Parathyroid adenoma (tissue), 2 donors: Measurements from ENCODE around the gene ANK2.

ENCODE experiments used
- H2AFZ ChIP-seq: fragments of 300-600 bp; sonication (generic); one replicate; pipeline ENCODE4 v1.7.0; 2017; ENCODE audit warnings: antibody characterized with exemption, mild to moderate bottlenecking
- H3K27ac ChIP-seq: fragments of 300-600 bp; sonication (generic); one replicate; pipeline ENCODE4 v1.7.0; 2017
- H3K27me3 ChIP-seq: fragments of 300-600 bp; sonication (generic); one replicate; pipeline ENCODE4 v1.7.0; 2017; ENCODE audit warnings: low read length; ENCODE audit not compliant: control insufficient read depth, insufficient read depth
- H3K36me3 ChIP-seq: fragments of 300-600 bp; sonication (generic); one replicate; pipeline ENCODE4 v1.7.0; 2017; ENCODE audit warnings: low read length; ENCODE audit not compliant: control insufficient read depth, insufficient read depth
- H3K4me1 ChIP-seq: fragments of 300-600 bp; sonication (generic); one replicate; pipeline ENCODE4 v1.7.0; 2017; ENCODE audit warnings: control low read depth
- H3K4me2 ChIP-seq: fragments of 300-600 bp; sonication (generic); one replicate; pipeline ENCODE4 v1.7.0; 2017; ENCODE audit warnings: low read length
- H3K4me3 ChIP-seq: fragments of 300-600 bp; sonication (generic); one replicate; pipeline ENCODE4 v1.7.0; 2017; ENCODE audit warnings: low read depth, low read length
- H3K79me2 ChIP-seq: fragments of 300-600 bp; sonication (generic); one replicate; pipeline ENCODE4 v1.7.0; 2017; ENCODE audit warnings: control low read depth
- H3K9ac ChIP-seq: fragments of 300-600 bp; sonication (generic); one replicate; pipeline ENCODE4 v1.7.0; 2017; ENCODE audit warnings: mild to moderate bottlenecking
- H3K9me3 ChIP-seq: fragments of 300-600 bp; sonication (generic); one replicate; pipeline ENCODE4 v1.7.0; 2017; ENCODE audit warnings: low read length; ENCODE audit not compliant: control insufficient read depth
- TF ChIP-seq, protein P1 (sequence below): fragments of 300-600 bp; sonication (generic); IDR thresholded peaks from one replicate; pipeline ENCODE4 v1.7.0; 2017; ENCODE audit warnings: antibody characterized with exemption, mild to moderate bottlenecking
- donor health status: primary hyperparathyroidism.

Gene ANK2

DNA sequence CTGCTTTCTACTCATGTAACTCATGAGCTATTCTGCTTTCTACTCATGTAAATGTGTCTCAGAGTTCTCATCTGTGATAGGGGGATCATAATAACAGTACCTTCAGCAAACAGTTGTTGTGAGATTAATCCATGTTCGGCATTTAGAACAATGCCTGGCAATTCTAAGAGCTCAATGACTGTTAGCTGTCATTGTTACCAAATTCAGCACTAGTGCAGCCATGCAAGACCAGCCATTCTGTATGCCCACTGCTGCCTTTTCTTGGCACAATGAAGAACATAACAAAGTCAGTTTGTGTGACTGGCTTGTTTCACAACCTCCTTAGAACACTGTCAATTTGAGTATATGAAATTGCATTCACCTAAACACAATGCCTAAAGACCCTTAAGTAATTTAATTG is 163.2 kb downstream of the ANK2 start:
- no peak overlapping the region for H3K27ac ChIP-seq
- H3K36me3 ChIP-seq: no peaks in the 10 kb centered on the region
- H3K4me2 ChIP-seq: no peak overlapping the region
- H3K9ac ChIP-seq: no peak overlapping the region
- H3K27me3 ChIP-seq: no peaks in the 10 kb centered on the region
- no peak overlapping the region for H2AFZ ChIP-seq
- H3K9me3 ChIP-seq: no peaks in the 10 kb centered on the region
- no peaks in the 10 kb centered on the region for H3K4me1 ChIP-seq
- H3K79me2 ChIP-seq: no peaks in the 10 kb centered on the region
- no peak overlapping the region for H3K4me3 ChIP-seq
- TF ChIP-seq, protein P1, sequence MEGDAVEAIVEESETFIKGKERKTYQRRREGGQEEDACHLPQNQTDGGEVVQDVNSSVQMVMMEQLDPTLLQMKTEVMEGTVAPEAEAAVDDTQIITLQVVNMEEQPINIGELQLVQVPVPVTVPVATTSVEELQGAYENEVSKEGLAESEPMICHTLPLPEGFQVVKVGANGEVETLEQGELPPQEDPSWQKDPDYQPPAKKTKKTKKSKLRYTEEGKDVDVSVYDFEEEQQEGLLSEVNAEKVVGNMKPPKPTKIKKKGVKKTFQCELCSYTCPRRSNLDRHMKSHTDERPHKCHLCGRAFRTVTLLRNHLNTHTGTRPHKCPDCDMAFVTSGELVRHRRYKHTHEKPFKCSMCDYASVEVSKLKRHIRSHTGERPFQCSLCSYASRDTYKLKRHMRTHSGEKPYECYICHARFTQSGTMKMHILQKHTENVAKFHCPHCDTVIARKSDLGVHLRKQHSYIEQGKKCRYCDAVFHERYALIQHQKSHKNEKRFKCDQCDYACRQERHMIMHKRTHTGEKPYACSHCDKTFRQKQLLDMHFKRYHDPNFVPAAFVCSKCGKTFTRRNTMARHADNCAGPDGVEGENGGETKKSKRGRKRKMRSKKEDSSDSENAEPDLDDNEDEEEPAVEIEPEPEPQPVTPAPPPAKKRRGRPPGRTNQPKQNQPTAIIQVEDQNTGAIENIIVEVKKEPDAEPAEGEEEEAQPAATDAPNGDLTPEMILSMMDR: no peak

DNA sequence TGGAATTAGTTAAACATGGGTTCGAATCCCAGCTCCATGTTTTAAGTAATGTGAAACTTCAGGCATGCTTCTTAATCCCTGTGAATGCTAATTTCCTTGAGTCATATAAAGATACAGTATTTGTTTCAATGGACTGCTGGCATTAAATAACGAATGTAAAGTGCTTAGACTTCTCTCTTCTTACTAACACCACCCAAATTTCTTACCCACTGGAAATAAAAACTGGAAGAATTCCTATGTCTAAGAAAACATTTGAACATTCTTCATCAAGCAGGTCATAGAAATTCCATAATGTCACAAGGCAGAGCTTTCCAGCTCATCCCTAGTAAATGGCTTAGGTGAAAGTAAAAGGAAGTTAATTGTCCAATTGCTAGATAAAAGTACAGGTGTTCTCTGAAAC is 172.5 kb downstream of the ANK2 start:
- Histone ChIP-seq H3K27me3 (no peaks in the 10 kb centered on the region), H3K4me2 (no peak overlapping the region), H3K27ac (no peak overlapping the region), H2AFZ (no peak overlapping the region), H3K4me1 (no peaks in the 10 kb centered on the region), H3K9ac (no peak overlapping the region), H3K79me2 (no peaks in the 10 kb centered on the region), H3K9me3 (peaks cover 2% of the 10 kb centered on the region), H3K36me3 (no peaks in the 10 kb centered on the region), H3K4me3 (no peak overlapping the region)
- TF ChIP-seq, protein P1: no peak

DNA sequence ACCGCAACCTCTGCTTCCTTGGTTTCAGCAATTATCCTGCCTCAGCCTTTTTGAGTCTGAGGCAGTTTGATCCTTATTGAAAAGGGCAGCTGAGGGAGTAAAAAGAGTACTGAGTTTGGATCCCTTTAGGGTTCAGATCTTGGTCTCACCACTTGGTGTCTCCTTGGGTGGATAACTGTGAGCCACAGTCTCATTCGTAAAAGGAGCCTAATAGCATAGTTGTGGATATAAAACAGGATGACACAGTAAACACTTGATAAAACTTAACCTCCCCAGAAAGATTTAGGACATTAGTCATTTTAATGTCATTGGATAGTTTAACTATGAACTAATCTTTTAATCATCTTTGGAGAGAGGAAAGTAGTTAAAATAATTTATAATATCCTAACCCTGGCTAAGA is 173.0 kb downstream of the ANK2 start:
- no peak overlapping the region for H3K4me2 ChIP-seq
- H3K4me1 ChIP-seq: no peaks in the 10 kb centered on the region
- no peak overlapping the region for H3K27ac ChIP-seq
- H2AFZ ChIP-seq: no peak overlapping the region
- H3K9me3 ChIP-seq: peaks cover 2% of the 10 kb centered on the region
- H3K4me3 ChIP-seq: no peak overlapping the region
- H3K27me3 ChIP-seq: no peaks in the 10 kb centered on the region
- TF ChIP-seq, protein P1: no peak
- no peaks in the 10 kb centered on the region for H3K36me3 ChIP-seq
- no peak overlapping the region for H3K9ac ChIP-seq
- no peaks in the 10 kb centered on the region for H3K79me2 ChIP-seq

DNA sequence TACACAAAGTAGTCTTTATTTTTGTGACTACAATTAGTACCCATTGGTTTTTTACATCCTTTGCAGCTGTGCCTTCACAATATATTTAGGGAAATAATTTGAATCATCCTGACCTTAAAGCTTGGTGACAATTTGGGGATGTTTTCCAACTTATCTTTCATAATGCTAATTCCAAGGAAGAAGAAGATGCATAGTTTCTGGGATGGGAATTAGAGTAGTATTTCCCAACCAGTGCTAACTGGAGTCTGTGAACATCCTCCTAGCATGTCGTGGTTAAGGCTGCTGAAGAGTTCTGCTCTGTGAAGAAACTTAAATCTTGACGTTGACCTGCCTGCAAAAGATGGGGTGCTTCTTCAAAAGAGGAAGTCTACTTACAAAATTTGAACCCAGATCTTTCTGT is 173.5 kb downstream of the ANK2 start:
- Histone ChIP-seq H3K4me3 (no peak overlapping the region), H3K79me2 (no peaks in the 10 kb centered on the region), H3K4me2 (no peak overlapping the region), H3K9me3 (peaks cover 2% of the 10 kb centered on the region), H3K9ac (no peak overlapping the region), H3K27ac (no peak overlapping the region), H3K4me1 (no peaks in the 10 kb centered on the region), H3K27me3 (no peaks in the 10 kb centered on the region), H2AFZ (no peak overlapping the region), H3K36me3 (no peaks in the 10 kb centered on the region)
- TF ChIP-seq, protein P1: no peak

DNA sequence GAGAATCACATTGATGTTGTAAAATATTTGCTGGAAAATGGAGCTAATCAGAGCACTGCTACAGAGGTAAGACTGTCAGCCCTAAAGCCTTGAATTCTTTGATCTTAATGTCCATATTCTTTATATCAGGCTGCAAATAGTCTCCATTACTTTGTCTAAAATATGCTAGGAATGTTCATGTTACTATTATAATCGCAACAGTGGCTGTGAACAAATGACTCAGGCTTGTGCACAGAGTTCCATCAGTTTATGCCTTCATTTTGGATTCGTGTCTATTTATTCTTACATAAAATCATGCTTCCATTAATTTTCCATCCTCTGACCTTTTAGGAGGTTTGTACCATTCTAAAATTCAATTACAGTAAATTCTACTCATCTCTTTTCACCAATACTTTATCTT is 182.7 kb downstream of the ANK2 start:
- Histone ChIP-seq H3K9ac (no peak overlapping the region), H3K27me3 (no peaks in the 10 kb centered on the region), H3K4me2 (no peak overlapping the region), H3K27ac (no peak overlapping the region), H3K4me1 (no peaks in the 10 kb centered on the region), H3K9me3 (no peaks in the 10 kb centered on the region), H3K79me2 (no peaks in the 10 kb centered on the region), H3K36me3 (no peaks in the 10 kb centered on the region), H3K4me3 (no peak overlapping the region), H2AFZ (no peak overlapping the region)
- TF ChIP-seq, protein P1: no peak
